Spleen (tissue), 7 donors: ENCODE data around the gene WDR7.

Experiments
- CTCF ChIP-seq, 11 experiments: fragments of 200-600 bp in 7 of 11; fragments of 450-650 bp in 4 of 11; sonication (generic) in 4 of 11; IDR thresholded peaks in 8 of 11; conservative IDR thresholded peaks in 3 of 11; 1 replicate in 7 of 11; 2 replicates in 4 of 11; pipeline versions ENCODE4 v1.4.0 to v1.8.0; 2016 to 2021; ENCODE audit warnings: antibody characterized with exemption in 11 of 11, inconsistent platforms in 4 of 11, mild to moderate bottlenecking in 1 of 11
- POLR2AphosphoS5 ChIP-seq, 3 donors: sonication (generic); formaldehyde crosslinking; IDR thresholded peaks; one replicate each; pipeline ENCODE4 v1.5.1; 2017; ENCODE audit warnings: antibody characterized with exemption in 3 of 3
- donor health status: DM: no; HTN: no; CAD: no; lungs with moderate emphysema.
- donor health status: DM: no; HTN: no; CAD: no.
- donor health status: DM: no; HTN: no; CAD: no.

DNA sequence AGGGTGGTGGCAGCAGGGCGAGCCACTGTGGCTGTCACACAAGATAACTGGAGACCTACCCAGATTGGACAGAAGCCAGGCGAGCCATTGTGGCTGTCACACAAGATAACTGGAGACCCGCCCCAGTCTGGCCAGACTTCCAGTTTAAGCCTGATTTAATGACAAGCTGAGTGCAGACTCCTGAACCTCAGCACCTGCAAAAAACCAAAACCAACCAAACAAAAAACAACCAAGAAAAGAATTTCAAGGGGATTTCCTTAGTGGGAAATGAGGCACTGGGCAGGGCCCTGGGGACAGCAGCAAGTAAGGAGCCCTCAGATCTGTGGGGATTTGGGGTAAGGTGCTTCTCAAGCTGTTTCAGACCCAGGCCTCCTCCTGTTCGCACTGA is 400.5 kb downstream of the WDR7 start:
- TF ChIP-seq POLR2AphosphoS5 (IDR thresholded peaks at IDR 0.05) (no peak), CTCF (IDR thresholded peaks at IDR 0.05 in 8 of 11, conservative IDR thresholded peaks at IDR 0.05 in 3 of 11) (no peak)
